ENCODE data around the gene DOK3.

GRCh38 chr5:177504086-177505056, 5.3 kb downstream of the DOK3 start:
- TF ChIP-seq, protein P1, sequence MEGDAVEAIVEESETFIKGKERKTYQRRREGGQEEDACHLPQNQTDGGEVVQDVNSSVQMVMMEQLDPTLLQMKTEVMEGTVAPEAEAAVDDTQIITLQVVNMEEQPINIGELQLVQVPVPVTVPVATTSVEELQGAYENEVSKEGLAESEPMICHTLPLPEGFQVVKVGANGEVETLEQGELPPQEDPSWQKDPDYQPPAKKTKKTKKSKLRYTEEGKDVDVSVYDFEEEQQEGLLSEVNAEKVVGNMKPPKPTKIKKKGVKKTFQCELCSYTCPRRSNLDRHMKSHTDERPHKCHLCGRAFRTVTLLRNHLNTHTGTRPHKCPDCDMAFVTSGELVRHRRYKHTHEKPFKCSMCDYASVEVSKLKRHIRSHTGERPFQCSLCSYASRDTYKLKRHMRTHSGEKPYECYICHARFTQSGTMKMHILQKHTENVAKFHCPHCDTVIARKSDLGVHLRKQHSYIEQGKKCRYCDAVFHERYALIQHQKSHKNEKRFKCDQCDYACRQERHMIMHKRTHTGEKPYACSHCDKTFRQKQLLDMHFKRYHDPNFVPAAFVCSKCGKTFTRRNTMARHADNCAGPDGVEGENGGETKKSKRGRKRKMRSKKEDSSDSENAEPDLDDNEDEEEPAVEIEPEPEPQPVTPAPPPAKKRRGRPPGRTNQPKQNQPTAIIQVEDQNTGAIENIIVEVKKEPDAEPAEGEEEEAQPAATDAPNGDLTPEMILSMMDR (IDR thresholded peaks at IDR 0.05; ENCODE audit: low read length), result no peak
- no peak for TF ChIP-seq EZH2 (IDR thresholded peaks at IDR 0.05; ENCODE audit: borderline replicate concordance, low read length)

Data from OCI-LY1 (cell line).